Hepatocyte (in vitro differentiated cells): Measurements from ENCODE around the gene GTPBP1.

Experiments
- EZH2phosphoT487 ChIP-seq: fragments of 200-600 bp; sonication (generic); IDR thresholded peaks from one replicate; pipeline ENCODE4 v1.6.1; 2018; ENCODE audit warnings: antibody characterized with exemption, mild to moderate bottlenecking, low read depth, moderate library complexity; ENCODE audit not compliant: unreplicated experiment, severe bottlenecking
- TF ChIP-seq, protein P1 (sequence below): fragments of 200-600 bp; sonication (generic); IDR thresholded peaks from 2 replicates; pipeline ENCODE4 v1.5.1; 2016; ENCODE audit warnings: antibody characterized with exemption, mild to moderate bottlenecking; ENCODE audit not compliant: poor library complexity

DNA sequence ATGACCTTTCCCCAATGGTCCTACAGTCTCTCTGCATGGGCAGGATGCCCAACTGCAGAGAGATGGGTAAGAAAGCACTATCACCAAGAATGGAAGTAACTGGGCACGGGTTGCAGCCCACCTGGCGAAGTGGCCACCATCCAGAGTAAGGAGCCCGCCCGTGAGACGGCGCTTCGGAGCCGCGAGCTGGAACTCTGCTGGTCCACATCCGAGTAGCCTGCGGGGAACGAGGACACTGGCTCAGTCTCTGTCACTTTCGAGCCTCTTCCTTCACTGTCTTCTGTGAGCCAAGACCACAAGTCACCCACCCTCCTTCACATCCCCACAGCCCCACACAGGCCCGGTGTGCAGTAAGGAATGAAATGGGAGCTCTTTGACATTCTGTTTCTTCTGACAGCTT, 44.4 kb downstream of the GTPBP1 start:
- TF ChIP-seq, protein P1, sequence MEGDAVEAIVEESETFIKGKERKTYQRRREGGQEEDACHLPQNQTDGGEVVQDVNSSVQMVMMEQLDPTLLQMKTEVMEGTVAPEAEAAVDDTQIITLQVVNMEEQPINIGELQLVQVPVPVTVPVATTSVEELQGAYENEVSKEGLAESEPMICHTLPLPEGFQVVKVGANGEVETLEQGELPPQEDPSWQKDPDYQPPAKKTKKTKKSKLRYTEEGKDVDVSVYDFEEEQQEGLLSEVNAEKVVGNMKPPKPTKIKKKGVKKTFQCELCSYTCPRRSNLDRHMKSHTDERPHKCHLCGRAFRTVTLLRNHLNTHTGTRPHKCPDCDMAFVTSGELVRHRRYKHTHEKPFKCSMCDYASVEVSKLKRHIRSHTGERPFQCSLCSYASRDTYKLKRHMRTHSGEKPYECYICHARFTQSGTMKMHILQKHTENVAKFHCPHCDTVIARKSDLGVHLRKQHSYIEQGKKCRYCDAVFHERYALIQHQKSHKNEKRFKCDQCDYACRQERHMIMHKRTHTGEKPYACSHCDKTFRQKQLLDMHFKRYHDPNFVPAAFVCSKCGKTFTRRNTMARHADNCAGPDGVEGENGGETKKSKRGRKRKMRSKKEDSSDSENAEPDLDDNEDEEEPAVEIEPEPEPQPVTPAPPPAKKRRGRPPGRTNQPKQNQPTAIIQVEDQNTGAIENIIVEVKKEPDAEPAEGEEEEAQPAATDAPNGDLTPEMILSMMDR, result no peak
- no peak for TF ChIP-seq EZH2phosphoT487
